ENCODE measurements around the gene FMO5.

The FMO5 gene

GRCh38 chr1:147172168-147173016, 52.7 kb downstream of the FMO5 start, which contains the start of gene PRKAB2:
Gene PRKAB2 (minus strand): TSS chr1:147172470. CDS start chr1:147172144, 326 bp downstream.
- TF ChIP-seq YY1 (IDR thresholded peaks at IDR 0.05; ENCODE audit: insufficient read depth, insufficient read length) (peak; percentile 66), SUZ12 (IDR thresholded peaks at IDR 0.05; ENCODE audit: extremely low read depth, insufficient read depth, insufficient read length) (no peak), ZNF274 (IDR thresholded peaks at IDR 0.05; ENCODE audit: low read depth, low read length) (no peak)
- Histone ChIP-seq H3K36me3 (ENCODE audit: insufficient read depth, insufficient read length, low read length) (peaks cover 37% of the 10 kb centered on the region), H3K9ac (ENCODE audit: insufficient read length, low read depth) (peak within 1 kb of the TSS; percentile 95), H3K4me3 (ENCODE audit: insufficient read length, low read depth) (peak within 1 kb of the TSS; percentile 98), H3K9me3 (ENCODE audit: insufficient read depth, low read length) (no peaks in the 10 kb centered on the region), H3K4me1 (ENCODE audit: insufficient read depth, insufficient read length) (peaks cover 3% of the 10 kb centered on the region), H3K27me3 (ENCODE audit: insufficient read depth, insufficient read length) (no peaks in the 10 kb centered on the region)
- peak; percentile 97 for DNase-seq (ENCODE audit: low read depth, low spot score)

- no peak for DNase-seq (ENCODE audit: low read depth, low spot score)
- H3K9me3 ChIP-seq (ENCODE audit: insufficient read depth, low read length), result no peaks in the 10 kb centered on the region
- peak overlapping the region; percentile 98 for H3K4me3 ChIP-seq (ENCODE audit: insufficient read length, low read depth)
- peak overlapping the region; percentile 95 for H3K9ac ChIP-seq (ENCODE audit: insufficient read length, low read depth)
- TF ChIP-seq ZNF274 (IDR thresholded peaks at IDR 0.05; ENCODE audit: low read depth, low read length), result no peak
- no peak for TF ChIP-seq SUZ12 (IDR thresholded peaks at IDR 0.05; ENCODE audit: extremely low read depth, insufficient read depth, insufficient read length)
- no peak for TF ChIP-seq YY1 (IDR thresholded peaks at IDR 0.05; ENCODE audit: insufficient read depth, insufficient read length)
- peaks cover 37% of the 10 kb centered on the region for H3K36me3 ChIP-seq (ENCODE audit: insufficient read depth, insufficient read length, low read length)
- H3K27me3 ChIP-seq (ENCODE audit: insufficient read depth, insufficient read length), result no peaks in the 10 kb centered on the region
- H3K4me1 ChIP-seq (ENCODE audit: insufficient read depth, insufficient read length), result peaks cover 3% of the 10 kb centered on the region
Observed at GRCh38 chr1:147171399-147172167, 53.6 kb downstream of the FMO5 start.

GRCh38 chr1:147169840-147170674, 55.1 kb downstream of the FMO5 start:
- Histone ChIP-seq H3K27me3 (ENCODE audit: insufficient read depth, insufficient read length) (no peaks in the 10 kb centered on the region), H3K9ac (ENCODE audit: insufficient read length, low read depth) (no peak overlapping the region), H3K4me1 (ENCODE audit: insufficient read depth, insufficient read length) (peaks cover 3% of the 10 kb centered on the region), H3K36me3 (ENCODE audit: insufficient read depth, insufficient read length, low read length) (peaks cover 36% of the 10 kb centered on the region), H3K9me3 (ENCODE audit: insufficient read depth, low read length) (no peaks in the 10 kb centered on the region), H3K4me3 (ENCODE audit: insufficient read length, low read depth) (no peak overlapping the region)
- DNase-seq (ENCODE audit: low read depth, low spot score), result no peak
- TF ChIP-seq SUZ12 (IDR thresholded peaks at IDR 0.05; ENCODE audit: extremely low read depth, insufficient read depth, insufficient read length), result no peak
- no peak for TF ChIP-seq ZNF274 (IDR thresholded peaks at IDR 0.05; ENCODE audit: low read depth, low read length)
- no peak for TF ChIP-seq YY1 (IDR thresholded peaks at IDR 0.05; ENCODE audit: insufficient read depth, insufficient read length)

- Histone ChIP-seq H3K4me3 (ENCODE audit: insufficient read length, low read depth) (no peak overlapping the region), H3K9ac (ENCODE audit: insufficient read length, low read depth) (no peak overlapping the region), H3K4me1 (ENCODE audit: insufficient read depth, insufficient read length) (peaks cover 3% of the 10 kb centered on the region), H3K27me3 (ENCODE audit: insufficient read depth, insufficient read length) (no peaks in the 10 kb centered on the region), H3K36me3 (ENCODE audit: insufficient read depth, insufficient read length, low read length) (peaks cover 35% of the 10 kb centered on the region), H3K9me3 (ENCODE audit: insufficient read depth, low read length) (no peaks in the 10 kb centered on the region)
- DNase-seq (ENCODE audit: low read depth, low spot score), result no peak
- TF ChIP-seq ZNF274 (IDR thresholded peaks at IDR 0.05; ENCODE audit: low read depth, low read length) (no peak), YY1 (IDR thresholded peaks at IDR 0.05; ENCODE audit: insufficient read depth, insufficient read length) (no peak), SUZ12 (IDR thresholded peaks at IDR 0.05; ENCODE audit: extremely low read depth, insufficient read depth, insufficient read length) (no peak)
Observed at GRCh38 chr1:147169171-147169570, 56.0 kb downstream of the FMO5 start.

- H3K4me1 ChIP-seq (ENCODE audit: insufficient read depth, insufficient read length), result peaks cover 3% of the 10 kb centered on the region
- H3K4me3 ChIP-seq (ENCODE audit: insufficient read length, low read depth), result no peak overlapping the region
- no peaks in the 10 kb centered on the region for H3K9me3 ChIP-seq (ENCODE audit: insufficient read depth, low read length)
- no peak for DNase-seq (ENCODE audit: low read depth, low spot score)
- no peaks in the 10 kb centered on the region for H3K27me3 ChIP-seq (ENCODE audit: insufficient read depth, insufficient read length)
- no peak for TF ChIP-seq SUZ12 (IDR thresholded peaks at IDR 0.05; ENCODE audit: extremely low read depth, insufficient read depth, insufficient read length)
- TF ChIP-seq YY1 (IDR thresholded peaks at IDR 0.05; ENCODE audit: insufficient read depth, insufficient read length), result no peak
- TF ChIP-seq ZNF274 (IDR thresholded peaks at IDR 0.05; ENCODE audit: low read depth, low read length), result no peak
- H3K36me3 ChIP-seq (ENCODE audit: insufficient read depth, insufficient read length, low read length), result peaks cover 39% of the 10 kb centered on the region
- no peak overlapping the region for H3K9ac ChIP-seq (ENCODE audit: insufficient read length, low read depth)
Observed at GRCh38 chr1:147168626-147169058, 56.5 kb downstream of the FMO5 start.

GRCh38 chr1:147167365-147167764, 57.8 kb downstream of the FMO5 start:
- no peak overlapping the region for H3K4me3 ChIP-seq (ENCODE audit: insufficient read length, low read depth)
- H3K9ac ChIP-seq (ENCODE audit: insufficient read length, low read depth), result no peak overlapping the region
- TF ChIP-seq SUZ12 (IDR thresholded peaks at IDR 0.05; ENCODE audit: extremely low read depth, insufficient read depth, insufficient read length) (no peak), ZNF274 (IDR thresholded peaks at IDR 0.05; ENCODE audit: low read depth, low read length) (no peak), YY1 (IDR thresholded peaks at IDR 0.05; ENCODE audit: insufficient read depth, insufficient read length) (no peak)
- H3K9me3 ChIP-seq (ENCODE audit: insufficient read depth, low read length), result no peaks in the 10 kb centered on the region
- peaks cover 52% of the 10 kb centered on the region for H3K36me3 ChIP-seq (ENCODE audit: insufficient read depth, insufficient read length, low read length)
- no peaks in the 10 kb centered on the region for H3K27me3 ChIP-seq (ENCODE audit: insufficient read depth, insufficient read length)
- peaks cover 3% of the 10 kb centered on the region for H3K4me1 ChIP-seq (ENCODE audit: insufficient read depth, insufficient read length)
- no peak for DNase-seq (ENCODE audit: low read depth, low spot score)
